ENCODE measurements around the gene ERAL1.
"Not testable (repeated sequence)": the region's sequence is repeated elsewhere in the genome, so short reads cannot be mapped to it uniquely, and the experiment has no call there.

GRCh38 chr17:28848667-28849066 lies 6.1 kb upstream of the ERAL1 start:
- TF ChIP-seq POLR2AphosphoS5, POLR2A (IDR thresholded peaks at IDR 0.05): not testable (repeated sequence)

Data from transverse colon (tissue), 3 donors.